ENCODE data around the gene RERE.

The RERE gene

DNA sequence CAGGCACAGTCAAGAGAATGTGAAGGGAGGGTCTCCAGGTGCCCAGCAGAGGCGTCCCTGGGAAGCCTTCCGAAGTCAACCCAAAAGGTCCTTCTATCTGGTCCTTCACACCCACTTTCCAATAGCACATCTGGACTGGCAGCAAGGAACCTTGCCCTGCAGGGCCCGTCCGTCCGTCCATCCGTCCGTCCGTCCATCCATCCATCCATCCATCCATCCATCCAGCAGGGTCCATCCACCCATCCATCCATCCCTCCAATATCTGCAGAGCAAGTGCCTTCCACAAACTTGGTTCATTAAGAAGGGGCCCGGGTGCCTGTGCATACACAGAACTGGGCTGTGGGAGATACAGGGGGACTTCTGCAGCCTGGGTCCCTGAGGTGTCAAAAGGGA is 468.0 kb downstream of the RERE start:
- H3K4me3 ChIP-seq (ENCODE audit: extremely low read depth, insufficient read depth, low read length, poor library complexity, severe bottlenecking), result no peak overlapping the region
- H3K27ac ChIP-seq (ENCODE audit: low read depth, low read length, severe bottlenecking), result no peak overlapping the region
- H3K4me1 ChIP-seq (ENCODE audit: control insufficient read depth, insufficient read depth, low read length, poor library complexity, severe bottlenecking), result peaks cover 3% of the 10 kb centered on the region
- no peaks in the 10 kb centered on the region for H3K9me3 ChIP-seq (ENCODE audit: control insufficient read depth, low read length)
- H3K36me3 ChIP-seq (ENCODE audit: control insufficient read depth, insufficient read depth, low read length), result peaks cover 28% of the 10 kb centered on the region
- 82 to 94% methylated on average over 2 to 7 of the region's 9 CpGs for WGBS, 2 experiments (ENCODE audit: insufficient coverage in 2 of 2)

DNA sequence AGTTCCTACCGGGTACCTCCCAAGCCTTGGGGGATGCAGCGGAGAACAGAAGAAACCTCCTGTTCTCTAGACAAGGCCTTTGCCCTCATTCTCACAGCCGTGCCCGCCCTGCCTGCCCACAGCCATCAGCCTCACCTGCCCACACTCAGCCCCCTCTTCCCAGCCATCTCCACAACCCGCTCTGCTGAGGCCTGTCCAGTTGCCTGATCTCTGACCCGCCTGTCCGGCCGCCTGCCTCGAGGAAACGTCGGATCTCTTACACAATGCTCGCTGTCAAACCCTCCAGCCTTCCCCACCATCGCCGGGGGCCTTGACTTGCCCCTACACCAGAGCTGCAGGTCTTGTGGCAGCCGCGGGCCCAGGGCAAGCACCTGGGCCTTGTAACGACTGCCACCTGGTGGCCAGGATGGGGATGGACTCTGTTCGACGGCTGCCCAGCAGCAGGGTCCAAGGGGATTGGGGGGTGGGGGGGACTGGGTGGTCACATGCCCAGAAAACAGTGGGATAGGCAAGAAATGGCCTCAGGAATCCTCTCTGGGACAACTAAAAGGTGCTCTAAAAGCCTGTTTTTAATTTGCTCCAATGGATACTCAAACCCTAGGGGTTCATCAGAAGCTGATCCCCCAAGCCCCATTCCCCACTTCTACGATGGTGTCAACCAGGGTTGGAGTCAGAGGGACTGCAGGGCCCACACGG is 468.5 kb downstream of the RERE start:
- Histone ChIP-seq H3K4me3 (ENCODE audit: extremely low read depth, insufficient read depth, low read length, poor library complexity, severe bottlenecking) (no peak overlapping the region), H3K9me3 (ENCODE audit: control insufficient read depth, low read length) (no peaks in the 10 kb centered on the region), H3K4me1 (ENCODE audit: control insufficient read depth, insufficient read depth, low read length, poor library complexity, severe bottlenecking) (peaks cover 8% of the 10 kb centered on the region), H3K36me3 (ENCODE audit: control insufficient read depth, insufficient read depth, low read length) (peaks cover 23% of the 10 kb centered on the region), H3K27ac (ENCODE audit: low read depth, low read length, severe bottlenecking) (no peak overlapping the region)
- 29 to 45% methylated on average over 13 to 14 of the region's 21 CpGs for WGBS, 2 experiments (ENCODE audit: insufficient coverage in 2 of 2)

DNA sequence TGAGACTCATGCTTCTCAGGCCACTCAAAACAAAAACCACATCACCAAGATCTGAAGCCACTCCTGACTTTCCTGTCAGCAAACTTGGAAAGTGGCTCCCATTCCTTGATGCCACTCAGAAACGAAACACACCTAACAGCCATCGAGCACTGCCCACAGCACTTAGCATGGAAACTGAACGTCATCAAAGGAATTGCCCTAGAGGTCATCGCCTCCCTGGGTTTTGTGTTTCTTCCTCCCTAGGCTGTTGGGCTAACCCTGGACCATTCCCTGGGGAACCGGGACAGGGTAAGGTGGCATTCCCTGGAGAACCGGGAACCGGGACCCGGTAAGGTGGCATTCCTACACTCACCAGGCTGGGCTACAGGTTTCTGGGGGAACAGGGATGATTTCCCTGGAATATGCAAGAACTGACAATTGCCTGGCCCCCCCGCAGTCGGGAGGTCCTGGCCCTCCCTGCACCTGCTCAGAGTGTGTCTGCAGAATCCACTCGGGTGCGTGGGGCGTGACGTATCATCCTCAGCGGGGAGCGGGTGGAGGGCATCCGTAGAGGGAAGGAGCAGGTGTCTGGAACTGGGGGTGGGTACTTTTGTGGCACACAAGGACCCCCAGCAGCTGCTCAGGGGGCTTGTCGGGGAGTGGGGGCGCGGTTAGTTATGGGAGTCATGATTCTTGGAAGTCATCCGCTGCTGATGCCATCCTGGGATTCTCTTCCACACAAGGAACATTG is 469.2 kb downstream of the RERE start:
- Histone ChIP-seq H3K4me3 (ENCODE audit: extremely low read depth, insufficient read depth, low read length, poor library complexity, severe bottlenecking) (no peak overlapping the region), H3K36me3 (ENCODE audit: control insufficient read depth, insufficient read depth, low read length) (peaks cover 16% of the 10 kb centered on the region), H3K4me1 (ENCODE audit: control insufficient read depth, insufficient read depth, low read length, poor library complexity, severe bottlenecking) (peaks cover 13% of the 10 kb centered on the region), H3K27ac (ENCODE audit: low read depth, low read length, severe bottlenecking) (no peak overlapping the region), H3K9me3 (ENCODE audit: control insufficient read depth, low read length) (no peaks in the 10 kb centered on the region)
- WGBS, 2 experiments (ENCODE audit: insufficient coverage in 2 of 2), result 92 to 95% methylated on average over 19 to 20 of the region's 21 CpGs

DNA sequence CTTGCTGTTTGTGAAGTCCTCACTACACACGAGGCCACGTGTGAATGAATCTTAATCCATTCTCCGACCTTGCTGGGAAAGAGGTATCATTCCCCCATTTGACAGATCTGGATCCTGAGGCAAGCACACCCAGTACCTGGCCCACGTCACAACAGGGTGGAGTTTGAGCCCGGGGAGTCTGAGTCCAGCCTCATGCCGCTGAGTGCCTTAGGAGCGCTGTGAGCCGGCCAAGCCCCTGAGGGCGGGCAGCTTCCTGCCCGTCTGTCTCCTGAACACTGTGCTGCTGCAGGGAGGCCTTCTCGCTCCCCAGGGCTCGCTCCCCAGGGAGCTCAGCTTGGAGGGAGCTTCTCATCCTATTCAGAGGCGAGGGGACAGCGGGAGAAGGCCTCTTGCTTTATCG is 469.8 kb downstream of the RERE start:
- no peak overlapping the region for H3K27ac ChIP-seq (ENCODE audit: low read depth, low read length, severe bottlenecking)
- WGBS, 2 experiments (ENCODE audit: insufficient coverage in 2 of 2), result 92 to 94% methylated on average over 15 of the region's 15 CpGs
- H3K36me3 ChIP-seq (ENCODE audit: control insufficient read depth, insufficient read depth, low read length), result peaks cover 10% of the 10 kb centered on the region
- no peak overlapping the region for H3K4me3 ChIP-seq (ENCODE audit: extremely low read depth, insufficient read depth, low read length, poor library complexity, severe bottlenecking)
- no peaks in the 10 kb centered on the region for H3K9me3 ChIP-seq (ENCODE audit: control insufficient read depth, low read length)
- peaks cover 17% of the 10 kb centered on the region for H3K4me1 ChIP-seq (ENCODE audit: control insufficient read depth, insufficient read depth, low read length, poor library complexity, severe bottlenecking)

DNA sequence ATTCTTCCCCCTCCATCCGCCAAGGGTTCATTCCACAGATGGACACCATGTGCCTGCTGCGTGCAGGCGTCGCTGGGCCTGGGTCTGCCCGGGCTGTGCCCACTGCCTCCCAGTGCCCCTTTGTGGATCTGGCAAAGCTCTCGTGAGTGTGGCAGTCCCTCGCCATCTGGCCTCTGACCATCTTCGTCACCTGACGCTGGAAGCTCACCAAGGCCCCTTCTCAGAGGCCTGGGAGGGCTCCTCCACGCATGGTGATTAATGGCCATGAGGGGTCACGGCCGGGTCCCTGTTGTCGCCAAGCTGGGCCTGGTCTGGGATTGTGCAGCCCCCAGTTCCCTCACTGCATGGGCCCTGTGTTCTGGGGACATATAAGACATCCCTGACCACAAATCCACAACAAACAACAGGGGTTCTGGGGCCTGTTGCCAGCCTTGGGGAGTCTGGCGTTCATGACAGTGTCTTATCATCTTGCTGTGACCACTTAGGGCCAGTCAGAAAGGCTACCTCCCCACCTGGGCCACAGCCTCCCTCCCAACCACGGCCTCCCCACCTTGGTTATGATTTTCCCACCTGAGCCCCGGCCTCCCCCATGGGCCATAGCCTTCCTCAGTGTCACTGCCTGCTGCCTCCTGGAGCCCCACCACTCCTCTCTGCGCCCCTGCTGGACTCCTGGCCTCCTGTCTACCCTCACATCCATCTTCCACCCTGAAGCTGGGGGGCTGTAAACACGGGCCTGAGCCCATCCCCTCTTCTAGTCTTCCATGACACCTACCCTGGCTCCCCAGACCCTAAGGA is 471.6 kb downstream of the RERE start:
- Histone ChIP-seq H3K4me3 (ENCODE audit: extremely low read depth, insufficient read depth, low read length, poor library complexity, severe bottlenecking) (no peak overlapping the region), H3K36me3 (ENCODE audit: control insufficient read depth, insufficient read depth, low read length) (no peaks in the 10 kb centered on the region), H3K4me1 (ENCODE audit: control insufficient read depth, insufficient read depth, low read length, poor library complexity, severe bottlenecking) (peaks cover 18% of the 10 kb centered on the region), H3K27ac (ENCODE audit: low read depth, low read length, severe bottlenecking) (no peak overlapping the region), H3K9me3 (ENCODE audit: control insufficient read depth, low read length) (no peaks in the 10 kb centered on the region)
- 94 to 96% methylated on average over 18 of the region's 18 CpGs for WGBS, 2 experiments (ENCODE audit: insufficient coverage in 2 of 2)

DNA sequence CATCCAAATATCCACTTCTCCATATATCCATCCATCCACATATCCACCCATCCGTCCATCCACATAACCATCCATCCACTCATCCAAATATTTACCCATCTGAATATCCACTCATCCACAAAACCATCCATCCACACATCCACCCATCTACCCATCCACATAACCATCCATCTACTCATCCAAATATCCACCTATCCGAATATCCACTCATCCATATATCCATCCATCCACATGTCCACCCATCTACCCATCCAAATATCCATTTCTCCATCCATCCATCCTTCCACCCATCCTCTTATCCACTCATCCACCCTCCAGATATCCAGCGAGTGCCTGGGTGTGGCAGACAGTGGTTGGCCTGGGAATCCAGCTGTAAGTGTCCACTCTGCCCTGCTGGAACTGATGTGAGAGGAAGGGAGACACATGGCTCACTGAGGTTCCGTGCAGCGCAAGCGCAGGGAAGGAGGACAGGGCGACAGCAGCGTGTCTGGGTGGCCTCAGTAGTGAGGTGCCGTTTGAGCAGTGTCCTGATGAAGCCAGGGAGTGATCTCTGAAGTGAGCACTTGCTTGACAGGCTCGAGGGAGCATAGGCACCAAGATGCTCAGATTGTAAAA is 472.4 kb downstream of the RERE start:
- Histone ChIP-seq H3K27ac (ENCODE audit: low read depth, low read length, severe bottlenecking) (no peak overlapping the region), H3K36me3 (ENCODE audit: control insufficient read depth, insufficient read depth, low read length) (no peaks in the 10 kb centered on the region), H3K9me3 (ENCODE audit: control insufficient read depth, low read length) (no peaks in the 10 kb centered on the region), H3K4me1 (ENCODE audit: control insufficient read depth, insufficient read depth, low read length, poor library complexity, severe bottlenecking) (peaks cover 18% of the 10 kb centered on the region), H3K4me3 (ENCODE audit: extremely low read depth, insufficient read depth, low read length, poor library complexity, severe bottlenecking) (no peak overlapping the region)
- 93% methylated on average over 9 of the region's 10 CpGs for WGBS, 2 experiments (ENCODE audit: insufficient coverage in 2 of 2)

DNA sequence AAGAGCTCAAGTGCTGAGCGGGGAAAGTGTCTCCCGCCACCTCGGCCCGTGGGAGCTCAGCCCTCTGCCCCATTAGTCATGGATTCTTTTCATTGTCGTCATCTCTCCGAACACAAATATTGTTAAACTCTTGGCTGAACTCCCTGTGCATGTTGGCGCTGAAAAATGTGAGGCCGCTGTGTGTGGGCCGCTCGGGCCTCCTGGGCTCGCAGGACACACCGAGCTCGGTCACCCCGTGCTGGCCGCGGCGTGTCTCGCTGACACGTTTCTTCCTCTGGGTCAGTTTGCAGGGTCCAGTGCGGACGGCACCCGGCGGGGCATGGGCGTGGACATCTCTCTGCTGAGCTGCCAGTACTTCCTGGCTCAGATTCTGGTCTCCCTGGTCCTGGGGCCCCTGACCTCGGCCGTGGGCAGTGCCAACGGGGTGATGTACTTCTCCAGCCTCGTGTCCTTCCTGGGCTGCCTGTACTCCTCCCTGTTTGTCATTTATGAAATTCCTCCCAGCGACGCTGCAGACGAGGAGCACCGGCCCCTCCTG is 473.9 kb downstream of the RERE start:
- no peak overlapping the region for H3K4me3 ChIP-seq (ENCODE audit: extremely low read depth, insufficient read depth, low read length, poor library complexity, severe bottlenecking)
- peaks cover 18% of the 10 kb centered on the region for H3K4me1 ChIP-seq (ENCODE audit: control insufficient read depth, insufficient read depth, low read length, poor library complexity, severe bottlenecking)
- 88 to 91% methylated on average over 28 to 32 of the region's 32 CpGs for WGBS, 2 experiments (ENCODE audit: insufficient coverage in 2 of 2)
- no peaks in the 10 kb centered on the region for H3K36me3 ChIP-seq (ENCODE audit: control insufficient read depth, insufficient read depth, low read length)
- no peaks in the 10 kb centered on the region for H3K9me3 ChIP-seq (ENCODE audit: control insufficient read depth, low read length)
- peak overlapping the region; percentile 16 for H3K27ac ChIP-seq (ENCODE audit: low read depth, low read length, severe bottlenecking)

DNA sequence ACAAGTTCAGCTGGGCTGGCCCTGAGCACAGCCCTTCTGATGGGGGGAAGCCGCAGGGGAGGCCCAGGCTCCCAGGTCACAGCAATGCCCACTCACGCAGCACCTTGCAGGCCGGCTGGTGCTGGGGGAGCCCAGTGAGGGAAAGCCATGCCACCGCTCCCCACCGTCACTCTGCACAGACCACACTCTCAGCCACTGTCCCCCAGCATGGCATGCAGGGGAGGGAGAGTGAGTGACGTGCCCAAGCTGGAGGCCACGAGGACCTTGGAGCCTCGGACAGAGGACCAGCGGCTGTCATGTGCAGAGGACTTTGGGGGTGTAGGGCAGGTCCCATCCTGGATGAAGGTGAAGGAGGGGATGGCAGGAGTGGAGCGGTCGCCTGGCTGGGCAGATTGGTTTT is 474.4 kb downstream of the RERE start:
- peaks cover 18% of the 10 kb centered on the region for H3K4me1 ChIP-seq (ENCODE audit: control insufficient read depth, insufficient read depth, low read length, poor library complexity, severe bottlenecking)
- H3K36me3 ChIP-seq (ENCODE audit: control insufficient read depth, insufficient read depth, low read length), result no peaks in the 10 kb centered on the region
- WGBS, 2 experiments (ENCODE audit: insufficient coverage in 2 of 2), result 91 to 94% methylated on average over 3 to 7 of the region's 11 CpGs
- no peak overlapping the region for H3K4me3 ChIP-seq (ENCODE audit: extremely low read depth, insufficient read depth, low read length, poor library complexity, severe bottlenecking)
- no peak overlapping the region for H3K27ac ChIP-seq (ENCODE audit: low read depth, low read length, severe bottlenecking)
- no peaks in the 10 kb centered on the region for H3K9me3 ChIP-seq (ENCODE audit: control insufficient read depth, low read length)

DNA sequence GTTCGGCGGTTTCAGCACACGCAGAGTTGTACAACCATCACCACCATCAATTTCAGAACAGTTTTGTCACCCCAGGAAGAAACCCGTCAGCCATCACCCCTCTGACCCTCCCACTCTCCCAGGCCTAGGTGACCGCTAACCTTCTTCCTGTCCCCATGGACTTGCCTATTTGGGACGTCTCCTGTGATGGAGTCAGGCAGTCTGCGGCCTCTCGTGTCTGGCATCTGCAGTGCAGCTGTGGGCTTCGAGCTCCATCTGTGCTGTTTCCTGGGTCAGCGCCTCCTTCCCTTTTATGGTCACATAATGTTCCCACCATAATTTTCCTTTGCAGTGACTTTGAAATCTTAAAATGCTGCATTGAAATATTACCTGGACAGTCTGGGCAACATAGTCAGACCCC is 475.1 kb downstream of the RERE start:
- H3K4me1 ChIP-seq (ENCODE audit: control insufficient read depth, insufficient read depth, low read length, poor library complexity, severe bottlenecking), result peaks cover 18% of the 10 kb centered on the region
- H3K27ac ChIP-seq (ENCODE audit: low read depth, low read length, severe bottlenecking), result no peak overlapping the region
- no peak overlapping the region for H3K4me3 ChIP-seq (ENCODE audit: extremely low read depth, insufficient read depth, low read length, poor library complexity, severe bottlenecking)
- no peaks in the 10 kb centered on the region for H3K36me3 ChIP-seq (ENCODE audit: control insufficient read depth, insufficient read depth, low read length)
- no peaks in the 10 kb centered on the region for H3K9me3 ChIP-seq (ENCODE audit: control insufficient read depth, low read length)
- WGBS, 2 experiments (ENCODE audit: insufficient coverage in 2 of 2), result 96% methylated on average over 10 of the region's 10 CpGs

DNA sequence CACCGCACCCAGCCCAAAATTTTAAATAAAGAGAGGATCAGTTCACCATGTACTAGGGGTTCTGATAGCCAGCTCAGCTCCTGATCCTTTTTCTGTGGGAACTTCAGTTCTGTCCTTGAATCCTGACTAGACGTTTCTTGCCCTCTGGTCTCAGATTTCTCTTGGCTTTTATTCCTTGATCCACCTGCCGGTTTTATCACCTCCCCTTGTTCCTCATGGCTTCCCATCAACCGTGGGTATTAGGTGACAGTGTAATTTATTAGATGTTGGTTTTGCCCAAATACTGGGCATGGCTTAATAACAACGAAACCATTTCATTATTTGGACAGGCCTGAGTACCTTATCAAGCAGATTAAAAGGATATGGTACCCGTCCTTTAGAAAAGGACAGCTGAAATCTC is 477.0 kb downstream of the RERE start:
- Histone ChIP-seq H3K36me3 (ENCODE audit: control insufficient read depth, insufficient read depth, low read length) (no peaks in the 10 kb centered on the region), H3K4me1 (ENCODE audit: control insufficient read depth, insufficient read depth, low read length, poor library complexity, severe bottlenecking) (peaks cover 18% of the 10 kb centered on the region), H3K9me3 (ENCODE audit: control insufficient read depth, low read length) (peaks cover 5% of the 10 kb centered on the region), H3K4me3 (ENCODE audit: extremely low read depth, insufficient read depth, low read length, poor library complexity, severe bottlenecking) (no peak overlapping the region), H3K27ac (ENCODE audit: low read depth, low read length, severe bottlenecking) (no peak overlapping the region)
- 100% methylated on average over 3 to 4 of the region's 6 CpGs for WGBS, 2 experiments (ENCODE audit: insufficient coverage in 2 of 2)
